WERI-Rb-1 (cell line): ENCODE results near the gene ARMC8.

ENCODE experiments used
- DNase-seq: peaks from one replicate; pipeline ENCODE4 v3.0.0-alpha.2; 2020
- H3K27ac ChIP-seq: fragments of 250-450 bp; sonication (Bioruptor Pico); 2 replicates; pipeline ENCODE4 v1.5.1; 2020; ENCODE audit warnings: mild to moderate bottlenecking, moderate library complexity
- H3K27me3 ChIP-seq: fragments of 250-450 bp; sonication (Bioruptor Pico); 2 replicates; pipeline ENCODE4 v1.5.1; 2021; ENCODE audit warnings: mild to moderate bottlenecking, low read depth, moderate library complexity; ENCODE audit not compliant: insufficient read depth, severe bottlenecking
- H3K36me3 ChIP-seq: fragments of 250-450 bp; sonication (Bioruptor Pico); 2 replicates; pipeline ENCODE4 v1.5.1; 2020; ENCODE audit warnings: mild to moderate bottlenecking, moderate library complexity
- H3K4me3 ChIP-seq: 2 replicates; pipeline ENCODE4 v1.5.1; 2011; ENCODE audit warnings: low read depth, mild to moderate bottlenecking, control low read depth, low read length
- H3K9me3 ChIP-seq: fragments of 250-450 bp; sonication (Bioruptor Pico); 2 replicates; pipeline ENCODE4 v1.5.1; 2021; ENCODE audit warnings: mild to moderate bottlenecking, moderate library complexity; ENCODE audit not compliant: severe bottlenecking
- TF ChIP-seq, protein P1 (sequence below): IDR thresholded peaks from 2 replicates; pipeline ENCODE4 v1.5.1; 2011; ENCODE audit warnings: low read depth, mild to moderate bottlenecking, control low read depth, inconsistent platforms, low read length

Gene ARMC8

DNA sequence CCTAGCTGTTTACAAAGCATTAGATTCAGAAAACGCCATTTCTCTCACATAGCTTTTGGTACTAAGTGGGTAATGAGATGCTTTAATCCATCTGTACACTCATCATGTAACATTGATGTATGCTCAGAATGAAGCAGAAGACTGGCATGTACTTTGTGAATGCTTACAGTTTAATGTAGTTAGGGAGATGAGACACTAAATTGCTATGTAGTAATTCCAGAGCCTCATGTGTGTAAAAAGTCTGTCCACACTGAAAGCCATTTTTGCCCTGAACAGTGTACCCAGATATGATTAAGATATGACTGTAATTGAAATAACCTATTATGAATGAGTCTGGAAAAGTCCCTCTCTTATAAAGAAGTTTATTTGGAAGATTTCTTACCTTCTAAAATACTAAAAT, 66.5 kb downstream of the ARMC8 start:
- DNase-seq, result no peak
- Histone ChIP-seq H3K9me3 (no peaks in the 10 kb centered on the region), H3K4me3 (no peak overlapping the region), H3K27me3 (no peaks in the 10 kb centered on the region), H3K36me3 (peaks cover 3% of the 10 kb centered on the region), H3K27ac (no peak overlapping the region)
- TF ChIP-seq, protein P1, sequence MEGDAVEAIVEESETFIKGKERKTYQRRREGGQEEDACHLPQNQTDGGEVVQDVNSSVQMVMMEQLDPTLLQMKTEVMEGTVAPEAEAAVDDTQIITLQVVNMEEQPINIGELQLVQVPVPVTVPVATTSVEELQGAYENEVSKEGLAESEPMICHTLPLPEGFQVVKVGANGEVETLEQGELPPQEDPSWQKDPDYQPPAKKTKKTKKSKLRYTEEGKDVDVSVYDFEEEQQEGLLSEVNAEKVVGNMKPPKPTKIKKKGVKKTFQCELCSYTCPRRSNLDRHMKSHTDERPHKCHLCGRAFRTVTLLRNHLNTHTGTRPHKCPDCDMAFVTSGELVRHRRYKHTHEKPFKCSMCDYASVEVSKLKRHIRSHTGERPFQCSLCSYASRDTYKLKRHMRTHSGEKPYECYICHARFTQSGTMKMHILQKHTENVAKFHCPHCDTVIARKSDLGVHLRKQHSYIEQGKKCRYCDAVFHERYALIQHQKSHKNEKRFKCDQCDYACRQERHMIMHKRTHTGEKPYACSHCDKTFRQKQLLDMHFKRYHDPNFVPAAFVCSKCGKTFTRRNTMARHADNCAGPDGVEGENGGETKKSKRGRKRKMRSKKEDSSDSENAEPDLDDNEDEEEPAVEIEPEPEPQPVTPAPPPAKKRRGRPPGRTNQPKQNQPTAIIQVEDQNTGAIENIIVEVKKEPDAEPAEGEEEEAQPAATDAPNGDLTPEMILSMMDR, result no peak

DNA sequence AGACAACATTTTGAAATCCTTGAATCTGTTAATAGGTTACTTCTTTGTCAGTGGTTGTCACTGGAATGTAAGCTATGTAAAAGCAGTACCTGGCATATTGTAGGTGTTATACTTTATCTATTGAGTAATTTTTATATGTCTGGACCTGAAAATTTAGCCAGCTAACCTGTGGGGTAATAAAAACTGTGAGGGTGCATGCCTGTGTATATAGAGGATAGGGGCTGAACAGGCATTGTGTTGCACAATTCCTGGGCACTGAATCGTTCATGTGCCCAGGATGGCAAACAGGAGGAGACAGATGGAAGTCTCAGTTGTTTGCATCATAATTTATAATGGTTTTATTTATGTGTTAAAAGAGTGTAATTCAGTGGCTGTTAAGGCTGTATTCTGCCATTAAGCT, 67.1 kb downstream of the ARMC8 start:
- no peaks in the 10 kb centered on the region for H3K36me3 ChIP-seq
- H3K9me3 ChIP-seq, result no peaks in the 10 kb centered on the region
- DNase-seq, result no peak
- H3K27me3 ChIP-seq, result no peaks in the 10 kb centered on the region
- no peak overlapping the region for H3K4me3 ChIP-seq
- H3K27ac ChIP-seq, result no peak overlapping the region
- TF ChIP-seq, protein P1, result no peak

DNA sequence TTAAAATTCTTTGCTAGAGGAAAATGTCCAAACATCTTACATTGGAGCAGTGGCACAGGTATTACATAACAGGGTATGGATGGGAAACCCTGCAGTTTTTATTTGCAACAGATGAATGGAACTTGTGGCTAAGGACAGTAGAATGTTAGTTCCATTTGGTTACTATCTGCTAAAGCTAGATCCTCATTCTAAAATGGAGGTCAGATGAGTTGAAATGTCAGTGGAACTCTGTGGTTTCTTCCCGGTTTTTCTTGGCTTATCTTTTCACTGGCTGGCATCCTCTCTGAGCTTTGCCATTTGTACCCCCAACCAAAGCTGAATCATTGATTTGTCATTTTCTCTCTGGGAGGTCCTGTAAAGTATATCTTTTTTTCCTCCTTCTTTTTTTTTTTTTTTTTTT, 68.9 kb downstream of the ARMC8 start:
- Histone ChIP-seq H3K27me3 (no peaks in the 10 kb centered on the region), H3K9me3 (no peaks in the 10 kb centered on the region), H3K4me3 (no peak overlapping the region), H3K27ac (no peak overlapping the region), H3K36me3 (no peaks in the 10 kb centered on the region)
- DNase-seq, result no peak
- TF ChIP-seq, protein P1, result no peak

DNA sequence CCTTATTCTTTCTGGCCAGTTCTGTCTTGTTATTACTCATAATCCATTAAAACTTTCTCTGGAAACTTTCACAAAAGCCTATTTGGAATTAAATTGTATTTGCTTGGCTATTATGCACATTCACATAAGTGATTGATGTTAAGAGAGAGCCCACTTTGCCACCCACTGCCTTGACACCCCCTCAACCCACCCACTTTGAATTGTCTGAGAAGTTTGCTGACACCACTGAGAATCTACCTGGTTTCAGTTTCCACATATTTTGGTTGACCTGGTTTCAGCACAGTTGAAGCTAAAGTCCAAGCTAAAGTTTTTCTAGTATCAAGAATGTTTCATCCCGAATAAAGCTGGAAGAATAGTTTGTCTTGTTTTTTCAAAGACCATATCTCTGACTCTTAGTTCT, 70.9 kb downstream of the ARMC8 start:
- H3K27ac ChIP-seq, result no peak overlapping the region
- H3K4me3 ChIP-seq, result no peak overlapping the region
- TF ChIP-seq, protein P1, result no peak
- no peaks in the 10 kb centered on the region for H3K27me3 ChIP-seq
- no peaks in the 10 kb centered on the region for H3K36me3 ChIP-seq
- DNase-seq, result no peak
- no peaks in the 10 kb centered on the region for H3K9me3 ChIP-seq

DNA sequence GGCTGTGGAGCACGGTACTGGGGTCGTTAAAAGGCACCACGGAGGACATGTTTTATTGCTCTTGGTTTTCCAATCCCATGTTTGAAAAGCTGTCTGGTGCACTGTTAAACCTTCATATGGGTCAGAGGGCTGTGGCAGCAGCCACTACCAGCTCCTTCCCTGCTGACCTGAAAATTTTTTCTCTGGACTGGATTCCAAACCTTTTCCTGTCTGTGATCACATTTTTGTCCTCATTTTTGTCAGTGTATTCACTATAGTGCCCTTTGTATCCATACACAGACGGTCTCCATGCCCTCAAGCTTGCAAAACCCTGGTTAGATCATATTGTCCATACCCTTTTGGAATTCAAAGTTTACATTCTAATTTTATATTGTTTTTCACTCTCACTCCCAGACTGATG, 72.0 kb downstream of the ARMC8 start:
- Histone ChIP-seq H3K4me3 (no peak overlapping the region), H3K27ac (no peak overlapping the region), H3K36me3 (no peaks in the 10 kb centered on the region; the same call in 1 of the 2 replicates), H3K9me3 (no peaks in the 10 kb centered on the region), H3K27me3 (no peaks in the 10 kb centered on the region)
- no peak for DNase-seq
- TF ChIP-seq, protein P1, result no peak

DNA sequence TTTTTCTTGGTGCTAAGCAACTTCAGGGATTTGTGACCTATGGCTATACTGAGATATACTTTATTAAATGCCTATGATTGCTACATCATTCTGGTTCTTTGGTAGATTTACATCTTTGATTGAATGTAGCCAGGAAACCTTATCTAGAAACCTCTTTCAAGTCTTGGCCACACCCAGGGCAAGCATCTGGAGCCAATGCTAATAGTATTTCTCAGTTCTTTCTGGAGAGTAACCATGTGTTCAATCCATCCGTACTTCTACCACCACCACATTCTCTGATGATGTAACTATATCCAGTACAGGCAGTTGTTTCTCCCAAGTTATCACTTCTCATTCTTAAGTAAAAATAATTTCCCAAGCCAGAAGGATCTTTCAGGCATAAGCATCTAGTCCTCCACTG, 73.5 kb downstream of the ARMC8 start:
- Histone ChIP-seq H3K4me3 (no peak overlapping the region), H3K27ac (no peak overlapping the region), H3K9me3 (no peaks in the 10 kb centered on the region), H3K36me3 (peaks cover 5% of the 10 kb centered on the region; the same call in 1 of the 2 replicates), H3K27me3 (no peaks in the 10 kb centered on the region)
- no peak for DNase-seq
- TF ChIP-seq, protein P1, result no peak
